GM23338 (cell line): ENCODE measurements around the gene PSMD12.

Source experiments
- CREB1 ChIP-seq: fragments of 250-450 bp; sonication (Bioruptor Pico); IDR thresholded peaks from 2 replicates; pipeline ENCODE4 v1.5.0; 2020; ENCODE audit warnings: low read depth, mild to moderate bottlenecking, moderate library complexity
- TF ChIP-seq, protein P1 (sequence below), 2 experiments: fragments of 200-600 bp in 1 of 2; sonication (generic) in 1 of 2; conservative IDR thresholded peaks; 2 replicates each; pipeline versions ENCODE4 v1.5.1 to v1.6.1; 2016 to 2017; ENCODE audit warnings: antibody characterized with exemption in 2 of 2, low read depth in 2 of 2, mild to moderate bottlenecking in 2 of 2, moderate library complexity in 1 of 2

DNA sequence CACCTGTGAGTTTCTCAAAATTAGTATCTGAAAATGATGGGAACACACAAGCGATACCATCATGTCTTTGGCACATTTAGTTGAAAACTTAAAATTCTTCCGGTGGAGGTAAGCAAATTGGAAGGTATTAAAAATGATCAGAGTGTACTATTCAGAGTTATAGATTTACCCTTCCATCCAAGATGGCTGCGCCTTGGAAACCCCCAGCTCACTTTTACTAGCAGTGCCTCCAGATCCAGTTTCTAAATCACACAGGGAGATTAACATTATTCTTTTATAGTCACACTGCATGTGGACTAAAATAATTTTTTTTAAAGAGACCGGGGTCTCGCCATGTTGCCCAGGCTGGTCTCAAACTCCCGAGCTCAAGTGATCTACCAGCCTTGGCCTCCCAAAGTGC, 25.7 kb upstream of the PSMD12 start:
- TF ChIP-seq, protein P1, sequence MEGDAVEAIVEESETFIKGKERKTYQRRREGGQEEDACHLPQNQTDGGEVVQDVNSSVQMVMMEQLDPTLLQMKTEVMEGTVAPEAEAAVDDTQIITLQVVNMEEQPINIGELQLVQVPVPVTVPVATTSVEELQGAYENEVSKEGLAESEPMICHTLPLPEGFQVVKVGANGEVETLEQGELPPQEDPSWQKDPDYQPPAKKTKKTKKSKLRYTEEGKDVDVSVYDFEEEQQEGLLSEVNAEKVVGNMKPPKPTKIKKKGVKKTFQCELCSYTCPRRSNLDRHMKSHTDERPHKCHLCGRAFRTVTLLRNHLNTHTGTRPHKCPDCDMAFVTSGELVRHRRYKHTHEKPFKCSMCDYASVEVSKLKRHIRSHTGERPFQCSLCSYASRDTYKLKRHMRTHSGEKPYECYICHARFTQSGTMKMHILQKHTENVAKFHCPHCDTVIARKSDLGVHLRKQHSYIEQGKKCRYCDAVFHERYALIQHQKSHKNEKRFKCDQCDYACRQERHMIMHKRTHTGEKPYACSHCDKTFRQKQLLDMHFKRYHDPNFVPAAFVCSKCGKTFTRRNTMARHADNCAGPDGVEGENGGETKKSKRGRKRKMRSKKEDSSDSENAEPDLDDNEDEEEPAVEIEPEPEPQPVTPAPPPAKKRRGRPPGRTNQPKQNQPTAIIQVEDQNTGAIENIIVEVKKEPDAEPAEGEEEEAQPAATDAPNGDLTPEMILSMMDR (conservative IDR thresholded peaks at IDR 0.05; ENCODE audit: low read depth in 2 of 2), result no peak
- no peak for TF ChIP-seq CREB1 (CRISPR knock-in tag)
